ENCODE data around the gene ZNF680. TPM values are rescaled to one million over a fixed set of nuclear protein-coding genes. Genes with fewer than 3 reads are reported as not detected.

Gene ZNF680
- total RNA-seq, 4 donors from 2014 or later: 72.4 to 86.1 (median 84.1) TPM

DNA sequence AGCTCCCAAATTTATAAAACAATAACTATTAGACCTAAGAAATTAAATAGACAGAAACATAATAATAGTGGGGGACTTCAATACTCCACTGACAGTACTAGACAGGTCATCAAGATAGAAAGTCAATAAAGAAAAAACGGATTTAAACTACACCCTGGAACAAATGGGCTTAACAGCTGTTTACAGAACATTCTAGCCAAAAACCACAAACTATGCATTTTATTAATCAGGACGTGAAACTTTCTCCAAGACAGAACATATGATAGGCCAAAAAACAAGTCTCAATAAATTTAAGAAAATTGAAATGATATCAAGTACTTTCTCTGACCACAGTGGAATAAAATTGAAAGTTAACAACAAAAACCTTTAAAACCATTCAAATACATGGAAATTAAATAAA, 46.4 kb downstream of the ZNF680 start:
- 77 to 84% methylated on average over 2 of the region's 2 CpGs for WGBS, 2 donors
- Histone ChIP-seq H3K4me1 (no peaks in the 10 kb centered on the region), H3K27me3 (no peaks in the 10 kb centered on the region), H3K36me3 (peaks cover 4 to 12% of the 10 kb centered on the region in 2 donors), H3K27ac (no peak overlapping the region), H3K4me3 (replicated peaks in 1 of 3) (no peak overlapping the region), H3K9me3 (no peaks in the 10 kb centered on the region)
- intact Hi-C loops (cut with DNase I): loop anchor here (10.0 kb wide), 1 partner anchor 172 kb away; no protein-coding TSS in a partner anchor
- no peak for TF ChIP-seq POLR2A (IDR thresholded peaks at IDR 0.05)
- TF ChIP-seq, protein P1, sequence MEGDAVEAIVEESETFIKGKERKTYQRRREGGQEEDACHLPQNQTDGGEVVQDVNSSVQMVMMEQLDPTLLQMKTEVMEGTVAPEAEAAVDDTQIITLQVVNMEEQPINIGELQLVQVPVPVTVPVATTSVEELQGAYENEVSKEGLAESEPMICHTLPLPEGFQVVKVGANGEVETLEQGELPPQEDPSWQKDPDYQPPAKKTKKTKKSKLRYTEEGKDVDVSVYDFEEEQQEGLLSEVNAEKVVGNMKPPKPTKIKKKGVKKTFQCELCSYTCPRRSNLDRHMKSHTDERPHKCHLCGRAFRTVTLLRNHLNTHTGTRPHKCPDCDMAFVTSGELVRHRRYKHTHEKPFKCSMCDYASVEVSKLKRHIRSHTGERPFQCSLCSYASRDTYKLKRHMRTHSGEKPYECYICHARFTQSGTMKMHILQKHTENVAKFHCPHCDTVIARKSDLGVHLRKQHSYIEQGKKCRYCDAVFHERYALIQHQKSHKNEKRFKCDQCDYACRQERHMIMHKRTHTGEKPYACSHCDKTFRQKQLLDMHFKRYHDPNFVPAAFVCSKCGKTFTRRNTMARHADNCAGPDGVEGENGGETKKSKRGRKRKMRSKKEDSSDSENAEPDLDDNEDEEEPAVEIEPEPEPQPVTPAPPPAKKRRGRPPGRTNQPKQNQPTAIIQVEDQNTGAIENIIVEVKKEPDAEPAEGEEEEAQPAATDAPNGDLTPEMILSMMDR (IDR thresholded peaks at IDR 0.05): no peak
- DNase-seq: no peak

DNA sequence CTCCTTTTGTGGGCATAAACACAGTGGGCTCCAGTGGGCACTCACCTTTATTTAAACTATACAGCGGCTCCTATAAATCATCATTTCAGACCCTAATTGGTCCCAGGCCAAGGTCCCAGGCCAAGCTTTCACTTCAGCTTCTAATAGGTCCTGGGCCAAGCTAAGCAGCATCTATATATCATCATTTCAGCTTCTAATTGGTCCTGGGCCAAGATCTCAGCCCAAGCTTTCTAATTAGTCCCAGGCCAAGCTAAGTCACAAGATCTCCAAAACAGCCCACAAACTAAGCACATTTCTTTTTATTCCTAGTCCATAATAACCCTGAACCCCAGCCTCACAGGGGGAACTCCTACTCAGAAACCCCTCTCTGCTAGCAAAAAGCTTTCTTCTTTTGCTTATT, 47.1 kb downstream of the ZNF680 start:
- Histone ChIP-seq H3K36me3 (peaks cover 0 to 6% of the 10 kb centered on the region in 2 donors), H3K4me1 (no peaks in the 10 kb centered on the region), H3K9me3 (no peaks in the 10 kb centered on the region), H3K4me3 (replicated peaks in 1 of 3) (no peak overlapping the region), H3K27ac (no peak overlapping the region), H3K27me3 (no peaks in the 10 kb centered on the region)
- intact Hi-C loops (cut with DNase I): loop anchor here (10.0 kb wide), 1 partner anchor 171 kb away; no protein-coding TSS in a partner anchor
- TF ChIP-seq, protein P1 (IDR thresholded peaks at IDR 0.05): no peak
- TF ChIP-seq POLR2A (IDR thresholded peaks at IDR 0.05): no peak
- 89 to 91% methylated on average over 1 of the region's 1 CpG for WGBS, 2 donors
- DNase-seq: no peak

DNA sequence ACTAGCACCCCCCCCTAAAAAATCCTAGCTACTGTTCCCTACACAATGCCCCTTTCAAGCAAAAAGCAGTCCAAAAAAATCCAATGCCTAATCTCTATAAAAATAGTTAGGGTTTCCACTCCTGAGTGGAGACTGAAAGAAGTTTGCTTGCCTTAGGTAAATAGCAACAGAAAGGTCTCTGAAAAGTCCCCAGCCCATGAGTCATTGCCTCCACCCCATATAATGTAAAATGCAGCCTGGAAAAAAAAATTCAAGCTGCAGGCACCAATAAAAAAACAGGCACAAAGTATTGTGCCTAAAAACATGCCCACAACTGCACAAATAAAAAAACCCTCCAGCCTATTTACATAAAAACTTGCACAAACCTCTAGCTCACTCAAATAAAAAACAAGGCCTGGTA, 47.5 kb downstream of the ZNF680 start:
- Histone ChIP-seq H3K27me3 (no peaks in the 10 kb centered on the region), H3K9me3 (no peaks in the 10 kb centered on the region), H3K27ac (no peak overlapping the region), H3K4me1 (no peaks in the 10 kb centered on the region), H3K36me3 (peaks cover 0 to 5% of the 10 kb centered on the region in 2 donors), H3K4me3 (replicated peaks in 1 of 3) (no peak overlapping the region)
- TF ChIP-seq, protein P1 (IDR thresholded peaks at IDR 0.05): no peak
- no peak for TF ChIP-seq POLR2A (IDR thresholded peaks at IDR 0.05)
- intact Hi-C loops (cut with DNase I): loop anchor here (10.0 kb wide), 1 partner anchor 171 kb away; no protein-coding TSS in a partner anchor
- DNase-seq: no peak

DNA sequence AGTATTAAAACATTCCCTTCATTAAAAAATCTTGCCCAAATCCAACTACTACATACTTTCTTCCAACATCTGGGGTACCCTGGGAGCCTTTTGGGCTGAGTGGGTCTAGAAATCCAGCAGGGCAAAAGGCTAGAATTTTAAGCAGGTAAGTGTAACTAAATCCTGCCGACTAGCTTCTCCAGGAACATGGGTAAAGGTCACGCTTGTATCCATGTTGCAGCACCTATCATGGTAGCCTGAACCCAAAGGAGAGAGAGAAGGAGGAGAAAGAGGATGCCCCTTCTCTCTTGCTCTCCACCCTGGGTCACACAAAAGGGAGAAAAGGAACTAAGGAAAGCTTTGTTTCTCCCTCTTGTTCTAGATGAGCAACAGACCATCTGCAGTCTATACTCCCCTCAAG, 53.3 kb downstream of the ZNF680 start:
- Histone ChIP-seq H3K9me3 (no peaks in the 10 kb centered on the region), H3K36me3 (peaks cover 0 to 5% of the 10 kb centered on the region in 2 donors), H3K27me3 (no peaks in the 10 kb centered on the region), H3K4me1 (no peaks in the 10 kb centered on the region), H3K4me3 (replicated peaks in 1 of 3) (no peak overlapping the region), H3K27ac (no peak overlapping the region)
- no peak for TF ChIP-seq POLR2A (IDR thresholded peaks at IDR 0.05)
- TF ChIP-seq, protein P1 (IDR thresholded peaks at IDR 0.05): no peak
- 100% methylated on average over 2 of the region's 2 CpGs for WGBS, 2 donors
- no peak for DNase-seq
- intact Hi-C loops (cut with DNase I): no loop called here

DNA sequence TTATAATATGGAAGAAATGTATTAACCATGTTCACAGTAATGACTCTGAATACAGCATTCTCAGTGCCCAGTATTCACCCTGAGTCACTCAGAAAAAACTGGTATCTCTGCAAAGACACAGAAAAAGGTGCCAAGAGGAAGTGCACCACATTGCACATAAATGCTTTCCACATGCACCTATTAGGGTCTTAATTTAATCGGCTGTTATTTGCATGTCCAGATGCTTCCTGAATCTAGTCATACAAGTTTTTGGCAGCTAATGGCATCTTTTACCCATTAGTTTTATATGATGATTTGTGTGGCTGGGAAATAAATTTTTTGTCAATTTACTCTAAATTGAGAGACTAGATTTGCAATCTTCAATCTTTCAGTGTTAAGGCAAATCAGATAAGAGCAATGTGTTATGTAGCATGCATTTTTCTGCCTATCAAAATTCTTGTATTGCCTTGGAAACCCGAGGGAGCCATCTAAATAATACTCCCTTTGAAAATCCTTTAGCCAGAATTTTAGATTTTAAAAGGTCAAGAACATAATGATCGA, 58.2 kb downstream of the ZNF680 start:
- intact Hi-C loops (cut with DNase I): no loop called here
- TF ChIP-seq POLR2A (IDR thresholded peaks at IDR 0.05): no peak
- TF ChIP-seq, protein P1 (IDR thresholded peaks at IDR 0.05): no peak
- Histone ChIP-seq H3K36me3 (no peaks in the 10 kb centered on the region), H3K27ac (no peak overlapping the region), H3K9me3 (no peaks in the 10 kb centered on the region), H3K27me3 (no peaks in the 10 kb centered on the region), H3K4me3 (replicated peaks in 1 of 3) (no peak overlapping the region), H3K4me1 (no peaks in the 10 kb centered on the region)
- WGBS, 2 donors: 87 to 89% methylated on average over 3 of the region's 3 CpGs
- no peak for DNase-seq
